Muscle of leg (tissue), 11 donors: ENCODE results near the gene SNCA. TPM values are rescaled to one million over a fixed set of nuclear protein-coding genes. Genes with fewer than 3 reads are reported as not detected.
A peak's percentile ranks its signal among the peaks of the same experiment; 100 is the strongest.

Source experiments
- DNase-seq: peaks from one replicate; pipeline ENCODE4 v3.0.0; 2013
- H3K27ac ChIP-seq: one replicate; pipeline ENCODE4 v1.5.1; 2013; ENCODE audit warnings: mild to moderate bottlenecking, low read length, control low read depth
- H3K27me3 ChIP-seq: one replicate; pipeline ENCODE4 v1.6.1; 2013; ENCODE audit warnings: low read length; ENCODE audit not compliant: control insufficient read depth, insufficient read depth
- H3K36me3 ChIP-seq: one replicate; pipeline ENCODE4 v1.6.1; 2013; ENCODE audit warnings: low read length; ENCODE audit not compliant: control insufficient read depth, insufficient read depth
- H3K4me1 ChIP-seq: one replicate; pipeline ENCODE4 v1.6.1; 2013; ENCODE audit warnings: low read length; ENCODE audit not compliant: control insufficient read depth, insufficient read depth
- H3K4me3 ChIP-seq: one replicate; pipeline ENCODE4 v1.5.1; 2013; ENCODE audit warnings: low read length, control low read depth
- H3K9me3 ChIP-seq: replicated peaks from 2 replicates; pipeline ENCODE4 v1.6.1; 2013; ENCODE audit warnings: low read depth, low read length; ENCODE audit not compliant: control insufficient read depth
- WGBS: methylation state at CpG from one replicate; pipeline ENCODE4 v1.1.5; 2013; ENCODE audit warnings: missing lambda C conversion rate; ENCODE audit not compliant: insufficient coverage; 5-methylcytosine and 5-hydroxymethylcytosine counted together
- polyA plus RNA-seq, 8 donors: library from polyadenylated mRNA; unstranded; fragments of 120-200 nt; gene quantifications; one replicate each; pipeline versions ENCODE4 v1.2.1 to v1.2.3, GENCODE V29; 2013; ENCODE audit warnings: inconsistent platforms in 1 of 8, low replicate concordance in 1 of 8; ENCODE audit not compliant: insufficient read length in 8 of 8, insufficient read depth in 1 of 8
- total RNA-seq: library from RNA; stranded (reverse); fragments of 120-200 nt; gene quantifications from one replicate; pipeline ENCODE4 v1.2.4, GENCODE V29; 2013

Gene SNCA
- total and polyA plus RNA-seq, 9 donors = 14.2 to 48.7 (median 34.2) TPM

GRCh38 chr4:89823416-89823815 is 13.5 kb downstream of the SNCA start:
- Histone ChIP-seq H3K4me3 (no peak overlapping the region), H3K27me3 (no peaks in the 10 kb centered on the region), H3K9me3 (no peaks in the 10 kb centered on the region), H3K36me3 (no peaks in the 10 kb centered on the region), H3K4me1 (no peaks in the 10 kb centered on the region), H3K27ac (no peak overlapping the region)
- no peak for DNase-seq

- WGBS = no CpG with 5 or more reads among the region's 1 CpG
- H3K36me3 ChIP-seq = no peaks in the 10 kb centered on the region
- no peak overlapping the region for H3K4me3 ChIP-seq
- DNase-seq = no peak
- H3K9me3 ChIP-seq = no peaks in the 10 kb centered on the region
- H3K27me3 ChIP-seq = no peaks in the 10 kb centered on the region
- H3K4me1 ChIP-seq = no peaks in the 10 kb centered on the region
- no peak overlapping the region for H3K27ac ChIP-seq
These were observed 15.3 kb downstream of the SNCA start for GRCh38 chr4:89821612-89822011.

- H3K4me3 ChIP-seq = no peak overlapping the region
- no peaks in the 10 kb centered on the region for H3K36me3 ChIP-seq
- H3K9me3 ChIP-seq = no peaks in the 10 kb centered on the region
- peak; percentile 7 for DNase-seq
- no peak overlapping the region for H3K27ac ChIP-seq
- H3K4me1 ChIP-seq = no peaks in the 10 kb centered on the region
- no CpG with 5 or more reads among the region's 3 CpGs for whole genome bisulfite sequencing
- H3K27me3 ChIP-seq = no peaks in the 10 kb centered on the region
These were observed 17.0 kb downstream of the SNCA start for GRCh38 chr4:89820010-89820409.

- Histone ChIP-seq H3K4me3 (no peak overlapping the region), H3K27me3 (no peaks in the 10 kb centered on the region), H3K9me3 (no peaks in the 10 kb centered on the region), H3K27ac (no peak overlapping the region), H3K36me3 (no peaks in the 10 kb centered on the region), H3K4me1 (no peaks in the 10 kb centered on the region)
- WGBS = no CpG with 5 or more reads among the region's 3 CpGs
- DNase-seq = no peak
These were observed 22.6 kb downstream of the SNCA start for GRCh38 chr4:89814362-89814761.

- H3K36me3 ChIP-seq = no peaks in the 10 kb centered on the region
- WGBS = 0% methylated on average over 1 of the region's 2 CpGs
- H3K9me3 ChIP-seq = no peaks in the 10 kb centered on the region
- DNase-seq = no peak
- no peaks in the 10 kb centered on the region for H3K4me1 ChIP-seq
- H3K27ac ChIP-seq = no peak overlapping the region
- H3K4me3 ChIP-seq = no peak overlapping the region
- H3K27me3 ChIP-seq = no peaks in the 10 kb centered on the region
These were observed 23.8 kb downstream of the SNCA start for GRCh38 chr4:89813197-89813596.

- Histone ChIP-seq H3K27ac (no peak overlapping the region), H3K4me1 (no peaks in the 10 kb centered on the region), H3K9me3 (no peaks in the 10 kb centered on the region), H3K4me3 (no peak overlapping the region), H3K27me3 (no peaks in the 10 kb centered on the region), H3K36me3 (no peaks in the 10 kb centered on the region)
- WGBS = no CpG with 5 or more reads among the region's 6 CpGs
- no peak for DNase-seq
These were observed 29.4 kb downstream of the SNCA start for GRCh38 chr4:89807441-89808140.

GRCh38 chr4:89805297-89805696 is 31.7 kb downstream of the SNCA start:
- H3K36me3 ChIP-seq = no peaks in the 10 kb centered on the region
- H3K27me3 ChIP-seq = no peaks in the 10 kb centered on the region
- DNase-seq = no peak
- H3K4me1 ChIP-seq = no peaks in the 10 kb centered on the region
- no peak overlapping the region for H3K4me3 ChIP-seq
- H3K9me3 ChIP-seq = no peaks in the 10 kb centered on the region
- 90% methylated on average over 2 of the region's 2 CpGs for WGBS
- H3K27ac ChIP-seq = no peak overlapping the region

GRCh38 chr4:89803915-89804314 is 33.0 kb downstream of the SNCA start:
- Histone ChIP-seq H3K36me3 (no peaks in the 10 kb centered on the region), H3K27ac (no peak overlapping the region), H3K4me1 (no peaks in the 10 kb centered on the region), H3K27me3 (no peaks in the 10 kb centered on the region), H3K9me3 (no peaks in the 10 kb centered on the region), H3K4me3 (no peak overlapping the region)
- DNase-seq = no peak
- WGBS = no CpG with 5 or more reads among the region's 4 CpGs

- no peaks in the 10 kb centered on the region for H3K36me3 ChIP-seq
- no peaks in the 10 kb centered on the region for H3K27me3 ChIP-seq
- H3K4me3 ChIP-seq = no peak overlapping the region
- no peak for DNase-seq
- no peaks in the 10 kb centered on the region for H3K4me1 ChIP-seq
- no peaks in the 10 kb centered on the region for H3K9me3 ChIP-seq
- no peak overlapping the region for H3K27ac ChIP-seq
- WGBS = no CpG with 5 or more reads among the region's 1 CpG
These were observed 33.9 kb downstream of the SNCA start for GRCh38 chr4:89803036-89803435.

- Histone ChIP-seq H3K4me3 (no peak overlapping the region), H3K4me1 (no peaks in the 10 kb centered on the region), H3K27ac (no peak overlapping the region), H3K36me3 (no peaks in the 10 kb centered on the region), H3K27me3 (no peaks in the 10 kb centered on the region), H3K9me3 (no peaks in the 10 kb centered on the region)
- no peak for DNase-seq
- WGBS = 86% methylated on average over 1 of the region's 3 CpGs
These were observed 36.3 kb downstream of the SNCA start for GRCh38 chr4:89800527-89801103.
